CD4-positive, alpha-beta T cell (primary cell): ENCODE data around the gene TMEM44. TPM values are rescaled to one million over a fixed set of nuclear protein-coding genes. Genes with fewer than 3 reads are reported as not detected.

Source experiments
- ATAC-seq: fragments of 200-7000 bp; cut with Tn5 transposase; one replicate; pipeline ENCODE4 v1.10.0; 2022; ENCODE audit warnings: mild to moderate bottlenecking; ENCODE audit not compliant: poor library complexity
- CTCF ChIA-PET: fragments of 350-600 bp; sonication (Branson Sonifier 250); formaldehyde crosslinking; loops from one replicate; lab custom pipeline; 2021; ENCODE audit warnings: antibody characterized with exemption, inconsistent platforms; lab: Charles Lee
- POLR2A ChIA-PET: fragments of 350-600 bp; sonication (Branson Sonifier 250); formaldehyde crosslinking; loops from one replicate; lab custom pipeline; 2021; ENCODE audit warnings: antibody characterized with exemption, inconsistent platforms; lab: Charles Lee
- DNase-seq, 14 experiments: peaks; one replicate each; pipeline ENCODE4 v3.0.0-alpha.2; 2013 to 2020; ENCODE audit warnings: mixed read lengths in 2 of 14
- H3K27ac ChIP-seq, 2 donors: one replicate each; pipeline versions ENCODE4 v1.5.1 to v1.7.0; 2013; ENCODE audit warnings: low read length in 2 of 2, low read depth in 1 of 2, mild to moderate bottlenecking in 1 of 2
- H3K27me3 ChIP-seq, 2 experiments: 1 replicate in 1 of 2; 2 replicates in 1 of 2; pipeline versions ENCODE4 v1.6.1 to v1.7.0; 2013; ENCODE audit warnings: low read length in 2 of 2, control low read depth in 1 of 2, mild to moderate bottlenecking in 1 of 2, moderate library complexity in 1 of 2; ENCODE audit not compliant: insufficient read depth in 2 of 2, control insufficient read depth in 1 of 2
- H3K36me3 ChIP-seq: one replicate; pipeline ENCODE4 v1.6.1; 2013; ENCODE audit warnings: low read length, control low read depth; ENCODE audit not compliant: insufficient read depth
- H3K4me1 ChIP-seq: one replicate; pipeline ENCODE4 v1.6.1; 2013; ENCODE audit warnings: low read length, control low read depth; ENCODE audit not compliant: insufficient read depth
- H3K4me3 ChIP-seq: one replicate; pipeline ENCODE4 v1.5.1; 2013; ENCODE audit warnings: mild to moderate bottlenecking, low read length, moderate library complexity
- H3K9me3 ChIP-seq, 2 experiments: 1 replicate in 1 of 2; 2 replicates in 1 of 2; pipeline versions ENCODE4 v1.6.1 to v1.7.0; 2013; ENCODE audit warnings: low read length in 2 of 2, mild to moderate bottlenecking in 2 of 2, control low read depth in 1 of 2, moderate library complexity in 1 of 2; ENCODE audit not compliant: control insufficient read depth in 1 of 2, insufficient read depth in 1 of 2
- H3K27ac Mint-ChIP-seq: one replicate; pipeline ENCODE4 v1.8.0; 2020; ENCODE audit warnings: mixed read lengths
- H3K27me3 Mint-ChIP-seq: one replicate; pipeline ENCODE4 v1.8.0; 2021; ENCODE audit warnings: mixed read lengths
- H3K36me3 Mint-ChIP-seq: one replicate; pipeline ENCODE4 v1.8.0; 2021; ENCODE audit warnings: low read depth, mixed read lengths
- H3K4me1 Mint-ChIP-seq: one replicate; pipeline ENCODE4 v1.8.0; 2021; ENCODE audit warnings: low read depth, mixed read lengths
- H3K4me3 Mint-ChIP-seq: one replicate; pipeline ENCODE4 v1.8.0; 2020; ENCODE audit warnings: mild to moderate bottlenecking, mixed read lengths
- H3K9me3 Mint-ChIP-seq: one replicate; pipeline ENCODE4 v1.8.0; 2020; ENCODE audit warnings: mixed read lengths
- intact Hi-C, 2 experiments: fragments of 100-400 bp; cut with DNase I in 1 of 2; cut with micrococcal nuclease in 1 of 2; formaldehyde crosslinking; loops; one replicate each; pipeline versions ENCODE4 v1.15.1 to v1.9.0; 2023 to 2025; cut with DNase I, micrococcal nuclease
- total RNA-seq, 174 experiments: library from RNA in 2 of 174; stranded (reverse) in 2 of 174; gene quantifications; one replicate each; pipeline ENCODE4 v1.2.3 and lab custom pipeline; 2021 to 2026
- TF ChIP-seq, protein P1 (sequence below): fragments of 200-600 bp; IDR thresholded peaks from one replicate; pipeline ENCODE4 v1.8.0; 2022; ENCODE audit warnings: antibody characterized with exemption, mild to moderate bottlenecking

The TMEM44 gene
- total RNA-seq, 2 experiments from 2014 or later: 0.98 to 1.1 TPM

DNA sequence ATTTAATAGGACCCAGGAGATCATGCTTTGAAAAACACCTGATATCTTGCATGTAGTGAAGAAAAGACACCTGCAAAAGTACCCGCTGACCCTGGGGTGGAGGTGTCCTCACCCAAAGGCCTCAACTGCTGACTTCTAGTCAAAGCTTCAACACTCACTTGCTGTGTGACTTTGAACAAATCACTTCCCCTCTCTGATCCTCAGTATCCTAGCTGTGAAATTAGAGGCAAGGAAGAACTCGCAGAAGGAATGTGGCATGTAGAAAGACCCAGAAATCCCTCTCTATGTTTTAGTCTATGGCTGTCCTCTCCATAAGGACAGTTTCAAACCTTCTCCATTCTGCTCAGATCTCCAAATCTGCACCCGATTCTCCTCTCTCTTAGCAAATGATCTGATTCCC is 93.7 kb downstream of the TMEM44 start:
- Mint-ChIP-seq H3K4me3 (no peak overlapping the region), H3K4me1 (peaks cover 6% of the 10 kb centered on the region), H3K27me3 (no peaks in the 10 kb centered on the region), H3K36me3 (no peaks in the 10 kb centered on the region), H3K27ac (no peak overlapping the region), H3K9me3 (no peaks in the 10 kb centered on the region)
- H3K27ac ChIP-seq: no peak overlapping the region
- intact Hi-C loops: no loop called here
- H3K4me3 ChIP-seq: no peak overlapping the region
- peaks cover 0 to 4% of the 10 kb centered on the region in 2 experiments for H3K9me3 ChIP-seq
- ChIA-PET POLR2A (no interaction called here), CTCF (no interaction called here)
- no peak for DNase-seq
- no peaks in the 10 kb centered on the region for H3K27me3 ChIP-seq
- H3K4me1 ChIP-seq: no peaks in the 10 kb centered on the region
- no peak for ATAC-seq
- H3K36me3 ChIP-seq: no peaks in the 10 kb centered on the region
- TF ChIP-seq, protein P1, sequence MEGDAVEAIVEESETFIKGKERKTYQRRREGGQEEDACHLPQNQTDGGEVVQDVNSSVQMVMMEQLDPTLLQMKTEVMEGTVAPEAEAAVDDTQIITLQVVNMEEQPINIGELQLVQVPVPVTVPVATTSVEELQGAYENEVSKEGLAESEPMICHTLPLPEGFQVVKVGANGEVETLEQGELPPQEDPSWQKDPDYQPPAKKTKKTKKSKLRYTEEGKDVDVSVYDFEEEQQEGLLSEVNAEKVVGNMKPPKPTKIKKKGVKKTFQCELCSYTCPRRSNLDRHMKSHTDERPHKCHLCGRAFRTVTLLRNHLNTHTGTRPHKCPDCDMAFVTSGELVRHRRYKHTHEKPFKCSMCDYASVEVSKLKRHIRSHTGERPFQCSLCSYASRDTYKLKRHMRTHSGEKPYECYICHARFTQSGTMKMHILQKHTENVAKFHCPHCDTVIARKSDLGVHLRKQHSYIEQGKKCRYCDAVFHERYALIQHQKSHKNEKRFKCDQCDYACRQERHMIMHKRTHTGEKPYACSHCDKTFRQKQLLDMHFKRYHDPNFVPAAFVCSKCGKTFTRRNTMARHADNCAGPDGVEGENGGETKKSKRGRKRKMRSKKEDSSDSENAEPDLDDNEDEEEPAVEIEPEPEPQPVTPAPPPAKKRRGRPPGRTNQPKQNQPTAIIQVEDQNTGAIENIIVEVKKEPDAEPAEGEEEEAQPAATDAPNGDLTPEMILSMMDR: no peak

GRCh38 chr3:194537732-194538247 is 95.4 kb downstream of the TMEM44 start:
- Histone ChIP-seq H3K9me3 (peaks cover 0 to 12% of the 10 kb centered on the region in 2 experiments), H3K4me1 (no peaks in the 10 kb centered on the region), H3K27me3 (no peaks in the 10 kb centered on the region), H3K36me3 (no peaks in the 10 kb centered on the region), H3K4me3 (no peak overlapping the region), H3K27ac (no peak overlapping the region)
- intact Hi-C loops: no loop called here
- Mint-ChIP-seq H3K27ac (no peak overlapping the region), H3K4me1 (peaks cover 6% of the 10 kb centered on the region), H3K9me3 (peaks cover 5% of the 10 kb centered on the region), H3K27me3 (no peaks in the 10 kb centered on the region), H3K36me3 (no peaks in the 10 kb centered on the region), H3K4me3 (no peak overlapping the region)
- no peak for DNase-seq
- no peak for ATAC-seq
- TF ChIP-seq, protein P1: no peak
- CTCF ChIA-PET: interaction anchor here (0.7 kb wide), 1 partner anchor 125 kb away, joined by 3 read pairs; no protein-coding TSS in a partner anchor
- POLR2A ChIA-PET: no interaction called here

Other genes with a start within 250 kb of the TMEM44 start
- gene GP5, start 234.2 kb downstream of the TMEM44 start, total RNA-seq: 1 to 10 TPM; 3.3 TPM
- 10 to 100 TPM; 46.5 to 52.7 TPM for gene ATP13A3, start 146.4 kb downstream of the TMEM44 start, total RNA-seq
- 10 to 100 TPM; 37.9 to 44.6 TPM for gene LSG1, start 38.8 kb upstream of the TMEM44 start, total RNA-seq
- gene FAM43A, start 52.5 kb upstream of the TMEM44 start, total RNA-seq: 1 to 10 TPM; 2.4 to 2.6 TPM